GM19395 (cell line): ENCODE results near the gene AKT1.

Source experiments
- ATAC-seq: cut with Tn5 transposase; IDR thresholded peaks from one replicate; pipeline ENCODE4 v1.9.1; 2021; ENCODE audit warnings: mild to moderate bottlenecking, moderate library complexity; ENCODE audit not compliant: unreplicated experiment

The AKT1 gene

GRCh38 chr14:104800015-104800770 lies 4.6 kb upstream of the AKT1 start:
- ATAC-seq = peak; percentile 54

GRCh38 chr14:104799244-104800014 lies 3.9 kb upstream of the AKT1 start:
- ATAC-seq = no peak

GRCh38 chr14:104798300-104799243 lies 3.0 kb upstream of the AKT1 start:
- ATAC-seq = no peak

- no peak for ATAC-seq
Observed at GRCh38 chr14:104797115-104798044, 1.8 kb upstream of the AKT1 start.

GRCh38 chr14:104796687-104797081 lies 1.1 kb upstream of the AKT1 start:
- ATAC-seq = no peak

- no peak for ATAC-seq
Observed at GRCh38 chr14:104795781-104796686, 486 bp upstream of the AKT1 start.

GRCh38 chr14:104794631-104794992 lies 936 bp downstream of the AKT1 start:
- no peak for ATAC-seq

- ATAC-seq = no peak
Observed at GRCh38 chr14:104794099-104794498, 1.4 kb downstream of the AKT1 start.

GRCh38 chr14:104793703-104793959 lies 1.9 kb downstream of the AKT1 start:
- no peak for ATAC-seq

GRCh38 chr14:104792945-104793702 lies 2.4 kb downstream of the AKT1 start:
- no peak for ATAC-seq

- ATAC-seq = no peak
Observed at GRCh38 chr14:104792101-104792884, 3.3 kb downstream of the AKT1 start.

GRCh38 chr14:104791425-104791824 lies 4.1 kb downstream of the AKT1 start:
- ATAC-seq = no peak

GRCh38 chr14:104789752-104790743 lies 5.5 kb downstream of the AKT1 start:
- ATAC-seq = no peak

- no peak for ATAC-seq
Observed at GRCh38 chr14:104788873-104789663, 6.5 kb downstream of the AKT1 start.

GRCh38 chr14:104788161-104788818 lies 7.3 kb downstream of the AKT1 start:
- ATAC-seq = no peak
